Stomach (tissue), 9 donors: ENCODE measurements around the gene FITM1. TPM values are rescaled to one million over a fixed set of nuclear protein-coding genes. Genes with fewer than 3 reads are reported as not detected.
A peak's percentile ranks its signal among the peaks of the same experiment; 100 is the strongest.

Source experiments
- DNase-seq, 2 donors: peaks; one replicate each; pipeline versions ENCODE4 v3.0.0 to v3.0.0-alpha.2; 2013 to 2019
- H3K27ac ChIP-seq, 5 donors: fragments of 200-600 bp in 4 of 5; sonication (generic) in 4 of 5; one replicate each; pipeline ENCODE4 v1.5.1; 2013 to 2019; ENCODE audit warnings: mild to moderate bottlenecking in 1 of 5, moderate library complexity in 1 of 5
- H3K27me3 ChIP-seq, 3 donors: fragments of 200-600 bp; sonication (generic); one replicate each; pipeline ENCODE4 v1.5.1; 2017 to 2019; ENCODE audit warnings: mixed run types in 1 of 3
- H3K36me3 ChIP-seq, 4 donors: fragments of 200-600 bp; sonication (generic); 1 replicate in 3 of 4; 2 replicates in 1 of 4; pipeline ENCODE4 v1.5.1; 2016 to 2019
- H3K4me1 ChIP-seq, 4 donors: fragments of 200-600 bp; sonication (generic); one replicate each; pipeline ENCODE4 v1.5.1; 2016 to 2019
- H3K4me3 ChIP-seq, 4 donors: fragments of 200-600 bp; sonication (generic) in 3 of 4; one replicate each; pipeline ENCODE4 v1.5.1; 2016 to 2019; ENCODE audit warnings: mild to moderate bottlenecking in 1 of 4
- H3K9me3 ChIP-seq, 4 donors: fragments of 200-600 bp; sonication (generic); one replicate each; pipeline ENCODE4 v1.5.1; 2016 to 2019
- EP300 ChIP-seq: sonication (generic); formaldehyde crosslinking; IDR thresholded peaks from one replicate; pipeline ENCODE4 v1.6.1; 2017; ENCODE audit warnings: antibody characterized with exemption
- POLR2A ChIP-seq, 4 donors: fragments of 450-650 bp; IDR thresholded peaks; one replicate each; pipeline ENCODE4 v1.6.1; 2016; ENCODE audit warnings: antibody characterized with exemption in 4 of 4, control low read depth in 2 of 4, mild to moderate bottlenecking in 1 of 4, moderate library complexity in 1 of 4
- POLR2AphosphoS5 ChIP-seq, 3 donors: sonication (generic); formaldehyde crosslinking; IDR thresholded peaks; one replicate each; pipeline ENCODE4 v1.6.1; 2016; ENCODE audit warnings: antibody characterized with exemption in 3 of 3
- WGBS, 5 donors: extraction: QIAGEN DNeasy Blood & Tissue Kit in 3 of 5; methylation state at CpG; one replicate each; pipeline versions ENCODE4 v1.1.5 to v1.1.7; 2013 to 2018; 5-methylcytosine and 5-hydroxymethylcytosine counted together
- intact Hi-C: fragments of 100-400 bp; cut with DNase I; formaldehyde crosslinking; loops from one replicate; pipeline ENCODE4 v1.15.1; 2023; ENCODE audit warnings: low total_unique reads
- polyA plus RNA-seq, 3 donors: library from polyadenylated mRNA; stranded (reverse); fragments of 200-250 nt; gene quantifications; one replicate each; pipeline ENCODE4 v1.2.3, GENCODE V29; 2013
- total RNA-seq, 5 donors: library from RNA; depleted of rRNA; stranded (reverse); fragments of >200 nt; gene quantifications; one replicate each; pipeline versions ENCODE4 v1.1.0 to v1.2.3, GENCODE V29; 2014 to 2016
- TF ChIP-seq, protein P1 (sequence below), 7 experiments: fragments of 450-650 bp in 4 of 7; fragments of 200-600 bp in 3 of 7; sonication (generic) in 3 of 7; IDR thresholded peaks; one replicate each; pipeline ENCODE4 v1.5.1; 2016 to 2019; ENCODE audit warnings: antibody characterized with exemption in 7 of 7, control low read depth in 2 of 7, mild to moderate bottlenecking in 1 of 7
- donor health status: healthy with polysubstance abuse.
- donor health status: Bipolar disorder and iron deficiency.
- donor health status: healthy.

The FITM1 gene
- total and polyA plus RNA-seq, 8 donors, result 0.87 to 80.5 (median 2.2) TPM; not detected in 3

DNA sequence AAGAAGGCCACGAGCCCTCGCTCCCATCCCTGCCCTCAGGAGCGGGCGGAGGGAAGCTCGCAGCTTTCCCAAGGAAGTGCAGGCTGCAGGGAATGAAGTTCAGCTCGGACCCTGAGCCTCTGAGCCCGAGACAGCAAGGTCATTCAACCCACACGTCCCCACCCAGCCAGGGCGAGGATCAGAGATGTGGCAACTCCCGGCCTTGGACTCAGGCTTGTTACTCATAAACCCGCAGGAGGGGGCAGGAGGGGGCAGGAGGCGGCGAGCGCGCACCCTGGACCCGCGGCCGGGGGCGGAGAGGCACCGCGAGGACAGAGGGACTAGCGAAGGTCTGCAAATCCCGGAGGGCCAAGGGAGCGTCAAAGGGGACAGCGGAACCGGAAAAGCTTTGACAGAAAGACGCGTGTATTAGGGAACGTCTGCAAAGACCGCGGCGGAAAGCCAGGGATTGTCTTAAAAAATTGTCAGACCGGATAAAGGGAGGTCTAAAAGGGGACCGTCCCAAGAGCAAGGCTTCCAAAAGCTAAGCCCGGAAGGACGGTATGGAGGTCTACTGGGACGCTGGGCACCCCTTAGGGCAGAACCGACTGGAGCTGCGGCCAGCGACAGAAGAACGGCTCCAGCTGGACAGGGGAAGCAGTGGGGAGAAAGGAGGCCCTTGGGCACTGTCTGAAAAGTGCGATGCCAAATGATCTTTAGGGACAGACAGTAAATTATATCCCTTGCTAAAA, 16.5 kb upstream of the FITM1 start:
- 0 to 1% (median 0%) methylated on average over 32 to 42 of the region's 42 CpGs for WGBS, 5 donors
- Histone ChIP-seq H3K4me1 (peaks cover 22 to 38% (median 36%) of the 10 kb centered on the region in 4 donors), H3K36me3 (peaks cover 10 to 21% (median 19%) of the 10 kb centered on the region in 4 donors), H3K27ac (peak overlapping the region; percentile 94 to 100 (median 98)), H3K4me3 (peak overlapping the region; percentile 56 to 81 (median 64)), H3K27me3 (no peaks in the 10 kb centered on the region), H3K9me3 (no peaks in the 10 kb centered on the region)
- peak; percentile 75 to 94 for DNase-seq
- TF ChIP-seq POLR2AphosphoS5 (IDR thresholded peaks at IDR 0.05), result no peak
- TF ChIP-seq, protein P1, sequence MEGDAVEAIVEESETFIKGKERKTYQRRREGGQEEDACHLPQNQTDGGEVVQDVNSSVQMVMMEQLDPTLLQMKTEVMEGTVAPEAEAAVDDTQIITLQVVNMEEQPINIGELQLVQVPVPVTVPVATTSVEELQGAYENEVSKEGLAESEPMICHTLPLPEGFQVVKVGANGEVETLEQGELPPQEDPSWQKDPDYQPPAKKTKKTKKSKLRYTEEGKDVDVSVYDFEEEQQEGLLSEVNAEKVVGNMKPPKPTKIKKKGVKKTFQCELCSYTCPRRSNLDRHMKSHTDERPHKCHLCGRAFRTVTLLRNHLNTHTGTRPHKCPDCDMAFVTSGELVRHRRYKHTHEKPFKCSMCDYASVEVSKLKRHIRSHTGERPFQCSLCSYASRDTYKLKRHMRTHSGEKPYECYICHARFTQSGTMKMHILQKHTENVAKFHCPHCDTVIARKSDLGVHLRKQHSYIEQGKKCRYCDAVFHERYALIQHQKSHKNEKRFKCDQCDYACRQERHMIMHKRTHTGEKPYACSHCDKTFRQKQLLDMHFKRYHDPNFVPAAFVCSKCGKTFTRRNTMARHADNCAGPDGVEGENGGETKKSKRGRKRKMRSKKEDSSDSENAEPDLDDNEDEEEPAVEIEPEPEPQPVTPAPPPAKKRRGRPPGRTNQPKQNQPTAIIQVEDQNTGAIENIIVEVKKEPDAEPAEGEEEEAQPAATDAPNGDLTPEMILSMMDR (IDR thresholded peaks at IDR 0.05), result peak in 2 of 7 experiments; percentile 4 to 6
- TF ChIP-seq POLR2A (IDR thresholded peaks at IDR 0.05), result peak in 2 of 4 donors; percentile 42 to 57
- intact Hi-C loops, result no loop called here

DNA sequence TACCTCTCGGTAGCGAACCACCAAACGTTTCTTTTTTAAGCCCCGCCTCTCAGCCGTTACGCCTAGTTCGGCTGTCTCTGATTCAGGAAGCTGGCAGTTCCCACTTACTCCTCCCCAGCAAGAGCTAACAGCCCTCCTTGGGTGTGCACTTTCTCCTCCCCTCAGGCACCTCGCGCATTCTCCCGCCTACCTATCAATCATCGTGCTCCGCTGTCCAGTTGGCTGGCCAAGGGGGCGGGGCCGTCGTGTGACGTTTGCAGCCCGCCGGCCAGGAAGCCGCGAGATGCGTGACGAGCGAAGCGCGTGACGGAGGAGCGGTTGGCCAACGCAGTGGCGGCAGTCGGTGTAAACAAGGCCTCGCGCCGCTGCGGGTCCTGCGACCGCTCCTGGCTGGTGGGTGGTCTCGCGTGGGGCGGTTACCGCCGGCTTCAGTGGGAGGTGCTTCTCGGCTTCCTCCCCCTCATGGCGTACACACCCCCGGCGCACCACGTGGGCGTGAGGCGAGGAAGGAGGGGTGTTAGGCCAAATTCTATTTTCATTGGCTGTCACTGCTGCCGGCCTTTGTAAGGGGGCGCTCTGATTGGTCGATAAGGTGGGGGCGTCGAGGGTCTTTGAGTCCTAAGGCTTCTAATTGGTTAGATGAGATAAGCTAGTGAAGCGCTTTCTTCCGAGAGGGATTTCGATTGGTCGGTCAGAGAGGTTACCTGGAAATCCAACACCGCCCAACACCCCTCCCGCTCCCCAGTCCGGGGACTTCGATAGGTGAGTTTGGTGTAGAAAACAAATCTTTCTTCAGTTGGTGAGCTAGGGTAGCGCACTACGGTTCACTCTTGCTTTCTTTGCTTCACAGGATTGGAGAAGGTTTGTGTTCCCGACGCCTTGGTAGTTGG, 15.7 kb upstream of the FITM1 start, which contains the start of the genes DCAF11 and NRL:
Gene DCAF11, plus strand, starts transcription at position 246 of the 890 bp plus-strand sequence. CDS start 818 bp downstream, outside the sequence.
Gene NRL, minus strand, starts transcription at position 418 of the 890 bp plus-strand sequence. CDS start 32,101 bp downstream, outside the sequence.
- Histone ChIP-seq H3K4me3 (peak within 1 kb of the TSS; percentile 56 to 81 (median 64)), H3K27me3 (no peaks in the 10 kb centered on the region), H3K9me3 (no peaks in the 10 kb centered on the region), H3K36me3 (peaks cover 18 to 29% (median 27%) of the 10 kb centered on the region in 4 donors), H3K4me1 (peaks cover 19 to 38% (median 34%) of the 10 kb centered on the region in 4 donors), H3K27ac (peak within 1 kb of the TSS; percentile 94 to 100 (median 98))
- WGBS, 5 donors, result 0 to 1% (median 0%) methylated on average over 59 to 65 of the region's 65 CpGs
- intact Hi-C loops, result no loop called here
- TF ChIP-seq, protein P1 (IDR thresholded peaks at IDR 0.05), result no peak
- peak; percentile 84 for TF ChIP-seq EP300
- peak; percentile 59 to 85 (median 82) for TF ChIP-seq POLR2AphosphoS5 (IDR thresholded peaks at IDR 0.05)
- TF ChIP-seq POLR2A (IDR thresholded peaks at IDR 0.05), result no peak
- peak; percentile 97 to 100 for DNase-seq

DNA sequence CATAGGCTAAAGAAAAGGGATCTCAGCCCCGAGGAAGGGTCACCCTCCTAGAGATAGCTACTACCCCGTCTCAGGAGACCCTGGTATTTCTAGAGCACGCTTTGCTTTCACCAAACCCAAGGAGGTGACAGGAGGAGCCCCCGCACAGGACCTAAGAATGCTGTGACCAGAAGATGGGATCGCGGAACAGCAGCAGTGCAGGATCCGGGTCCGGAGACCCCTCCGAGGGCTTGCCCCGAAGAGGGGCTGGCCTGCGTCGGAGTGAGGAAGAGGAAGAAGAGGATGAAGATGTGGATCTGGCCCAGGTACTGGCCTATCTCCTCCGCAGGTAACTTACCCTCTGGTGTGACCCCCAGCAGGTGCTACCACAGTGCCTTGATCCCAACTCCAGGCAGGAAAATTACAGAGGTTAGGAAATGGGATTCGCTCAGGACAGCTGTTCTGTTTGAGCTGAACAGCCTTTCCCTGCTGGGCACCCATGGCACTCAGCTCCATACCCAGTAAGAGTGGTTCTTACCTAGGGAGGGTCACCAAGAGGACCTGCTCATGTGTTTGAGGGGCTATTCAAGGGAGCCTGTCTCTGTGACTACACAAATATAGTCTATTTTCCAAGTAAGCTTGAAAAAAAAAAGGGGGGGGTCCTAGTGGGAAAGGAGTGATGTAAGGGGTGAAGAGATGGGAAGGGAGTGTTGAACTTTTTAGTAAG, 14.9 kb upstream of the FITM1 start:
- Histone ChIP-seq H3K27me3 (no peaks in the 10 kb centered on the region), H3K27ac (peak overlapping the region; percentile 72 to 100 (median 98)), H3K4me3 (peak overlapping the region; percentile 56 to 81 (median 64)), H3K9me3 (no peaks in the 10 kb centered on the region), H3K4me1 (peaks cover 19 to 34% (median 33%) of the 10 kb centered on the region in 4 donors), H3K36me3 (peaks cover 25 to 37% (median 35%) of the 10 kb centered on the region in 4 donors)
- 1 to 3% (median 1%) methylated on average over 14 of the region's 14 CpGs for WGBS, 5 donors
- intact Hi-C loops, result no loop called here
- TF ChIP-seq POLR2AphosphoS5 (IDR thresholded peaks at IDR 0.05) (no peak), POLR2A (IDR thresholded peaks at IDR 0.05) (no peak), EP300 (no peak)
- TF ChIP-seq, protein P1 (IDR thresholded peaks at IDR 0.05), result no peak
- DNase-seq, result no peak
